ENCODE results near the gene CYB561.

DNA sequence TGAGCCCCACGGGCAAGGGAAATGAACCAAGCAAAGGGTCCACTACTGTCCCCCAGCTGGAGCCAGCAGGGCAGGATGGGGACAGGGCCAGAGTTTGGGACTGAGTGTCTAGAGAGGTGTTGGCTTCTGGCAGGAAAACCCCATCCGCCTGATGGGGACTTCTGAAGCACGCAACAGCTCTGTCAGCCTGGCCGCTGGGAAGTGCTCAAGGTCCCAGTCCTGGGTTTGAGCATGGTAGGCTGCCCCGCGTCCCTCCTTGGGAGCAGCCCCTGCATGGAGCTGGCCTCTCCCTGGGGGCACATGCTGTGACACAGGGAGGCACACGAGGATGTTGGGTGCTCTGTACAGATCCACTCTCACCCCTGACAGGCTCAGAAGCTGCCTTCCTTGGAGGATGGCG is 45.3 kb upstream of the CYB561 start:
- TF ChIP-seq EZH2 (IDR thresholded peaks at IDR 0.05; ENCODE audit: borderline replicate concordance, low read depth, low read length, severe bottlenecking), result no peak
- TF ChIP-seq, protein P1, sequence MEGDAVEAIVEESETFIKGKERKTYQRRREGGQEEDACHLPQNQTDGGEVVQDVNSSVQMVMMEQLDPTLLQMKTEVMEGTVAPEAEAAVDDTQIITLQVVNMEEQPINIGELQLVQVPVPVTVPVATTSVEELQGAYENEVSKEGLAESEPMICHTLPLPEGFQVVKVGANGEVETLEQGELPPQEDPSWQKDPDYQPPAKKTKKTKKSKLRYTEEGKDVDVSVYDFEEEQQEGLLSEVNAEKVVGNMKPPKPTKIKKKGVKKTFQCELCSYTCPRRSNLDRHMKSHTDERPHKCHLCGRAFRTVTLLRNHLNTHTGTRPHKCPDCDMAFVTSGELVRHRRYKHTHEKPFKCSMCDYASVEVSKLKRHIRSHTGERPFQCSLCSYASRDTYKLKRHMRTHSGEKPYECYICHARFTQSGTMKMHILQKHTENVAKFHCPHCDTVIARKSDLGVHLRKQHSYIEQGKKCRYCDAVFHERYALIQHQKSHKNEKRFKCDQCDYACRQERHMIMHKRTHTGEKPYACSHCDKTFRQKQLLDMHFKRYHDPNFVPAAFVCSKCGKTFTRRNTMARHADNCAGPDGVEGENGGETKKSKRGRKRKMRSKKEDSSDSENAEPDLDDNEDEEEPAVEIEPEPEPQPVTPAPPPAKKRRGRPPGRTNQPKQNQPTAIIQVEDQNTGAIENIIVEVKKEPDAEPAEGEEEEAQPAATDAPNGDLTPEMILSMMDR (IDR thresholded peaks at IDR 0.05; ENCODE audit: extremely low read depth in 1 of 2, insufficient read depth in 1 of 2, low read depth in 1 of 2, low read length in 2 of 2), result no peak
- TF ChIP-seq POLR2A (IDR thresholded peaks at IDR 0.05; ENCODE audit: low read depth, low read length), result no peak
- TF ChIP-seq FOS (IDR thresholded peaks at IDR 0.05; ENCODE audit: borderline replicate concordance, insufficient read depth, low read length), result no peak

Measured in endothelial cell of umbilical vein (primary cell).